Fibroblast of skin of right quadriceps (primary cell): ENCODE results near the gene SLC5A3.

Source experiments
- DNase-seq: peaks from one replicate; pipeline ENCODE4 v3.0.0-alpha.2; 2013

SLC5A3 gene

DNA sequence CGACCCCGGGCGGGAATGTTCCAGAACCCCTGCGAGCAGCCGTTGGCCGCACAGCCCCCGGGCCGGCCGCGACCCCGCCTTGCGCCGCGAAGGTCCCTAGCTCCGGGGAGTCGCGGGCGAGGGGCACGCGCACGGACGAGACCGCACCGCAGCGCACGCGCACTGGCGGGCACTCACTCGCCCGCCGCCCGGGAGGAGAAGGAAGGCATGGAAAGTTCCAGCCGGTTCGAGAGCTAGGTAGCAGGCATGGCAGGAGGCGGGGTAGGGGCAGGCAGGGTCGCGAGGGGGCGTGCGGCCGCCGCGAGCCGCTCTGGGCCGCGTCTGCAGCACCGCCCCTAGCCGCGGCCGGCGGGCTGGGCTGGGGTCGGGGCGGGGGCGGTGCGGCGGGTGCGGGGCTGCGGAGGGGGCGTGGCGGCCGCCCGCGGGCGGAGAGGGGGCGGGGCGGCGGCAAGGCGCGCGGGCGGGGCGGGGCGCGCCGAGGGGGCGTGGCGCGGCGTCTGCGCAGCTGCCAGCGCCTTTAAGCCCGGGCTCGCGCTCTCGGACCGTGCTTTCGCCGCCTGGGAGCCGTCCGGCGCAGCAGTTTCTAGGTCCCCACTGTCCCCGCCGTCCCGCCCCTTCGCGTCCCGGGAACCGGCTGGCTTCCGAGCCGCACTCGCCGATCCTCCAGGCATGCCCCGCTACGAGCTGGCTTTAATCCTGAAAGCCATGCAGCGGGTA, at the start of gene SLC5A3, which contains the start of gene MRPS6:
Gene SLC5A3, plus strand, starts transcription at position 547 of the 717 bp plus-strand sequence. CDS start 21,621 bp downstream, outside the sequence.
Gene MRPS6, plus strand, starts transcription at position 547 of the 717 bp plus-strand sequence. Its CDS starts 123 bp downstream, at position 670.
- peak; percentile 83 for DNase-seq

GRCh38 chr21:34023691-34024373, 49.5 kb upstream of the SLC5A3 start:
- no peak for DNase-seq

- DNase-seq = no peak
Measured at GRCh38 chr21:34024374-34024693, 49.0 kb upstream of the SLC5A3 start.

- DNase-seq = peak; percentile 78
Measured at GRCh38 chr21:34027721-34028461, 45.5 kb upstream of the SLC5A3 start.

DNA sequence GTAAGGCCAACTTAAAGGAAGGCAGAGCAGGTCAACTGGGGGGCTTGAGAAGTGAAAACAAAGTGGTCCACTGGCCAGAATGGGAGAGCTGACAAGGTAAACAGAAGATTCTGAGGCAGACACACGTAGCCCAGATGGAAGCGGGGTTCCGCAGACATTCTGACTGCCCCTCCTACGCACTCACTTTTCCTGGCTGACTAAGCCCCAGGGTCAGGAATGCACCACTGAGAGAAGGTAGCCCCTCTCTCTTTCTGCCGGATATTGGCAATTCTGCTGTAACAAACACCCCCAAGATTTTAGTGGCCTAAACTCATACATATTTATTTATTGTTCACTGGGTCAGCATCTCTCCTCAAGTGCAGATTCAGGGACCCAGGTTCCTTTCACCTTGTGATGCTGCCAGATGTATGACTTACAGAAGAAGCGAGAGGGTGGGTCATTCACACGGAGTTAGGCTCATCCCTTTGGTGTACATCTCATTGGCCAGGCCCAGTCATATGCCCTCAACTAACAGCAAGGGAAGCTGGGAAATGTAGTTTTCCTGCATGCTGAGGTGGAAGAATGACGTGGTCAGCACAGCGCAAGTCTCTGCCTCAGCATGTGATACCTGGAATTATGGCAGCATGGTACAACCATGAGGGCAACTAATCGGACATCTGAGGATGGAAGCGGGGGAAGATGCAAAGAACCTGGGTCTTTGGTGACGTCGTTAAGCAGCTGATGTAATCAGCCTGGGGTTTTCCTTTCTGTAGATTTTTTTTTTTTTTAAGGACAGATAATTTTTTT, 43.4 kb upstream of the SLC5A3 start:
- DNase-seq = peak; percentile 77

GRCh38 chr21:34031835-34032370, 41.5 kb upstream of the SLC5A3 start:
- DNase-seq = no peak

DNA sequence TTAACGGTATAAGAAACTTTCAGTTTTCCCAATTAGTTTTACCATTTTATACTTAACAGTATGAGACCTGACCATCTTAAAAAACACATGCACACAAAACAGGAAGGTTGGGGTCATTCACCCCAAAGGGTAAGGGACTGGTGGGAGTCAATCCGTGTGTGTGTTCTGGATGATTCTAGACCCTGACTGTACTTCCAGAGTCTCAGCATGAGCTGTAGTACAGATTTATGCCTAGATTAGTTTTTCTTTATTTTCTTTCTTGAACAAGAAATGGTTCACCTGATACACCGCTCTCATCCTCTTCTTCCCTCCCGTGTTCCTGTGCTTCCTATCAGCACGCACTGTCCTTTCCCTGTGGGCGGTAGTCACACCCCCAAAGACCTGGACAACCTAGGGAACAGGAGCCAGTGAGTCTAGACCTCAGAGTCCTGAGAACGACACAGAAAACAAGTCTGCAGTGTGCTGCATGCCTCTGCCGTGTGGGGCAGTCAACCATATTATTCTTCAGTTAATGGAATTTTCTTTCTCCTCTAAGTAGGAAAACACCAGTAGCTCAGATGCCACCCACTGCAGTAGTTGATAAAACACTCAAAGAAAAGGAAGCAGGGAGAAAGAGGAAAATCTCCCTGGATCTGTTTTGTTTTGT, 38.9 kb upstream of the SLC5A3 start:
- DNase-seq = no peak

DNA sequence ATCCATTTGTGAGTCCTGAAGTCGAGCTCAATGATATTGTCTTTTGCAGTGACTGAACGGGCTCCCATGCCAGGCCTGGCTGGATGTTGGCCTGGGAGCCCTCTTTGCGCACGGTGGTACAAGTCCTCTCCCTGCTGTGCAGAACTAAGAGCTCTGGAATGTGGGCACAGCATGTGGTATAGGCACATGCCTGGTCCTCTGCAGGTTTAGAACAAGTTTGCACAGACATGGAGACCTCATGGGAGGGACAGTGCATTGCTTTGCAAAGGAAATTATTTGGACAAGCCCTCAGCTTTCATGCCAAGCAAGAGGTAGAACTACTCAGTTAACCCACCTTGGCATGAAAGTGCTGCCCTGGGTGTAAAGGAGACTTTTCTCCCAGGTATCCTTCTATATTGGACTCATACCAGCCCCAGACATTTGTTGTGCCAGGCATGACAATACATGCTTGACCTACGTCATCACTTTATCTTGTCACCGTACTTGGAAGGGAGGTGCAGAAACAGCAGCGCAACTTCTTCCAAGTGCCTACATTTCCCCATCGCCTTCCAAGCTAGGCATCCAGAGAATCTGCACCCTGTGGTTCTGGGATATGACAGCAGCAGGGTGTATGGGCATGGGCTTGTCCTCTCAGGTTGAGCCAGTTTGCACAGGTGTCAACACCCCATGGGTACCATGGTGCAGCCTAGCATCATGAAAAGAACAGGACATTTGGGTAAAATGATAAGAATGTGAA, 37.6 kb upstream of the SLC5A3 start:
- no peak for DNase-seq

GRCh38 chr21:34037009-34037795, 36.2 kb upstream of the SLC5A3 start:
- DNase-seq = peak; percentile 64

DNA sequence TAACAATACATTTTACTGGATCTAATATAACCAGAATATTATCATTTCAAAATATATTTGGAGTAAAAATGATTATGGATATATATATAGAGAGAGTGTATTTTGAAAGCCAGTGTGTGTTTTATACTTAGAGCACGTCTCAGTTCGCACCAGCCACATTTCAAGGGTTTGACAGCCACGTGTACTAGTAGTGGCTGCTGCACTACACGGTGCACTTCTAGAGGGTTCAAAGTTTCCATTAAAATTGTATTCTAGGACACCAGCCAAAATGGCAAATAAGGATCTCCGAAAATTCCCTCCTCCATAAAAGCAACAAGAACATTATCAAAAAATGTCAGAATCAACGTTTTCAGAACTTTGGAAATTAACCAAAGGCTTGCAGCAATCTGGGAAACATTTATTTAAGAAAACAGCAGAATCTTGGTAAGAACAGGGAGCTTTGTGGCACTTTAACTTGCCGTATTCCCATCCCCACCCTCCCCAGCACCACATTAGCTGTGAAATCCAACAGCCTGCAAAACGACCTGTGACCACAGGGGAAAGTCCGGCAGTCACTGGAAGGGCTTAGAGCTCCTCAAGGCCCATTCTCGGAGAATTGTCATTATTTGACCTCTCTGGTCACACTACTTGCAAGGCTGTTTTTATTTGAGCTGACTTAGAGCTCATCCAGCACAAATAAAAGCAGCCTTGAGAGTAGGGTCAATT, 33.5 kb upstream of the SLC5A3 start:
- DNase-seq = no peak

DNA sequence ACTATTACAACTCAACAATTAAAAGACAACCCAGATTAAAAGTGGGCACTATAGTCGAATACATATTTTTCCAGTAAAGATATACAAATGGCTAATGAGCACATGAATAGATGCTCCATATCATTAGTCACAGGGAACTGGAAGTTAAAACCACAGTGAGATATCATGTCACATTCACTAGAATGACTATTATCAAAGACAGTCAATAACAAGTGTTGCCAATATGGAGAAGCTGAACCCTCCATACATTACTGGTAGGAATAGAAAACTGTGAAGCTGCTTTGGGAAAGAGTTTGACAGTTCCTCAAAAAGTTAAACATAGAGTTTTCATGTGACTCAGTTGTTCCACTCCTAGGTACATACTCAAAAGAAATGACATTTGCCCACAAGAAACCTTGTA, 30.6 kb upstream of the SLC5A3 start:
- no peak for DNase-seq

DNA sequence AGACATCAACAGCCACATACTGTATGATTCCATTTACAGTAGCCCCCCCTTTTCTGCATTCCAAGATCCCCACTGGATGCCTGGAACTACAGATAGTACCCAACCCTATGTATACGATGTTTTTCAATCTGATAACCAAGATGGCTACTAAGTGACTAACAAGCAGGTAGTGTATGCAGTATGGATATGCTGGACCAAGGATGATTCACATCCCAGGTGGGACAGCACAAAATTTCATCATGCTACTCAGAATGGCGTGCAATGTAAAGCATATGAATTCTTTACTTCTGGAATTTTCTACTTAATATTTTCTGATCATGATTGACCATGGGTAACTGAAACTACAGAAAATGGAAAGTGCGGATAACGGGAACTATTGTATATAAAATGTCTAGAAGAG, 30.0 kb upstream of the SLC5A3 start:
- DNase-seq = no peak

DNA sequence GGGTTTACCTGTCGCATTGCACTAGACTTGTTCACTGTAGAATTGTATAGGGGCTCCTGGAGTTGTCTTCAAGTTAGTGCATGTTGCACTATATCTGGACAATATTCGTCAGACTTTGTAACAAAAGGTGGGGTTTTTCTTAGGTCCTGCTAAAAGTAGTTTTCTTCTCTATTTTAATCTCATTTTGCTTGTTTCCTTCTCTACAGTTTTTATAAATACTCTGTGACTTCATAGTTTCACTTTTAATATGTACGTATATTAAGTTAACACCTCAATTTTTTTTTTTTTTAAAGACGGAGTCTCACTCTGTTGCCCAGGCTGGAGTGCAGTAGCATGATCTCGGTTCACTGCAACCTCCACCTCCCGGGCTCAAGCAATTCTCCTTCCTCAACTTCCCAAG, 26.5 kb upstream of the SLC5A3 start:
- DNase-seq = no peak

DNA sequence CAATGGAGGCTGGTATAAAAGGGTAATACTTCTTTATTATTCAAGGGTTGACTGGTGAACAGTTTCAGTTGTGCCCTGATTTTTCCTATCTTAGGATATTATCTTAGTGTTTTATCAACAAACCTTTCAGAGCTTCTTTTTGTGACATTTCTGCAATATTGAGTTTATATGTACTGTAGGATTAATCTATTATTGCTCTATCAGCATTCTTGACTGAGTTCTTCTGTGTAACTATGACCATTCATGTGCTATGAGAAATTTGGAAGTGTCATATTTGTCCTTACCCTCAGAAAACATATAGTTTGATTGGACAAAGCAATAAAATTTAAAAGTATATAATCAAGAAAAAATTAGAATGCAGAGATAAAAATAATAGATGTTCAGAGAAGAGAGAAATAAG, 25.5 kb upstream of the SLC5A3 start:
- no peak for DNase-seq

GRCh38 chr21:34052171-34052570, 21.2 kb upstream of the SLC5A3 start:
- no peak for DNase-seq

DNA sequence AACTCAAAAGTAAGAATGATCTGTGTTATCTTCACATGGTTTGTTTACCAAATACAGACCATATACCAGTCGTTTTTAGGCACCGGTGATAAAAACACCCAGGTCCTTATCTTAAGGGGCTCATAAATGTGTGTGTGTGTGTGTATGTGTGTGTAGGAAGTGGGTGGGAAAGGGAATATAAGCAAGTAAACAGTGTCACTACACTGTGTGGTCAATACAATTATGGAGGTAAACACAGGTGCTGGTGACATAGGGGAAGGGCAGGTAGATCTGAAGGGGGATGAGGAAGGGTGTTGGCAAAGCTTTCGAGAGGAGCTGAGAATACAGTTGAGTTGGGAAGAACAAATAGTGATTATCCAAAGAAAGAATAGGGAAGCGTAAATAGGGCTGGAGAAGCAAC, 19.1 kb upstream of the SLC5A3 start:
- DNase-seq = no peak

- no peak for DNase-seq
Measured at GRCh38 chr21:34055615-34056014, 17.8 kb upstream of the SLC5A3 start.

- no peak for DNase-seq
Measured at GRCh38 chr21:34061983-34062382, 11.4 kb upstream of the SLC5A3 start.

GRCh38 chr21:34065027-34065426, 8.4 kb upstream of the SLC5A3 start:
- DNase-seq = peak; percentile 53

DNA sequence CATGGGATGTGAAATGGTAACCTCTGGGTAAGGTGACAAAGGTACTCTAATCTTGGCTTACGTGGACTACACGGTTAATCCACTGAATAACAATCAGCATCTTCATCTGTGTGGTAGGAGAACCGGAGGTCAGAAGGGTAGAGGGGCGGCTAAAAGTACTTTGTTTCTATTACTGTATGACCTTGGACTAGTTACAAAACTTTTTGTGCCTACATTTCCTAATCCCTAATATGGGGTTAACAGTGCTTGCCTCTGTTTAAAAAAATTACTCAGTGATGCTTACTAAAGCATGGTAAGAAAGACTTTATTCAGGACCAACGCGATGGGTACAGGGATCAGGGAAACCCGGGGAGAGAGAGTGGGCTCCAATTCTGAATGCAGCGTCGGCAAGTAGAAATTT, 1.7 kb upstream of the SLC5A3 start:
- DNase-seq = no peak
